Adrenal gland (tissue), 5 donors: ENCODE data around the gene GLP1R.

Experiments used
- POLR2A ChIP-seq, 2 donors: fragments of 450-650 bp; IDR thresholded peaks; one replicate each; pipeline ENCODE4 v1.6.1; 2017; ENCODE audit warnings: antibody characterized with exemption in 2 of 2, mild to moderate bottlenecking in 2 of 2, moderate library complexity in 1 of 2
- TF ChIP-seq, protein P1 (sequence below), 6 experiments: fragments of 450-650 bp in 4 of 6; fragments of 200-600 bp in 2 of 6; sonication (generic) in 1 of 6; IDR thresholded peaks; 1 replicate in 5 of 6; 2 replicates in 1 of 6; pipeline versions ENCODE4 v1.5.1 to v1.8.0; 2016 to 2021; ENCODE audit warnings: antibody characterized with exemption in 6 of 6, mild to moderate bottlenecking in 2 of 6, moderate library complexity in 1 of 6
- donor health status: DM: no; HTN: no; CAD: no.

GRCh38 chr6:39107034-39107433 is 58.5 kb downstream of the GLP1R start:
- TF ChIP-seq, protein P1, sequence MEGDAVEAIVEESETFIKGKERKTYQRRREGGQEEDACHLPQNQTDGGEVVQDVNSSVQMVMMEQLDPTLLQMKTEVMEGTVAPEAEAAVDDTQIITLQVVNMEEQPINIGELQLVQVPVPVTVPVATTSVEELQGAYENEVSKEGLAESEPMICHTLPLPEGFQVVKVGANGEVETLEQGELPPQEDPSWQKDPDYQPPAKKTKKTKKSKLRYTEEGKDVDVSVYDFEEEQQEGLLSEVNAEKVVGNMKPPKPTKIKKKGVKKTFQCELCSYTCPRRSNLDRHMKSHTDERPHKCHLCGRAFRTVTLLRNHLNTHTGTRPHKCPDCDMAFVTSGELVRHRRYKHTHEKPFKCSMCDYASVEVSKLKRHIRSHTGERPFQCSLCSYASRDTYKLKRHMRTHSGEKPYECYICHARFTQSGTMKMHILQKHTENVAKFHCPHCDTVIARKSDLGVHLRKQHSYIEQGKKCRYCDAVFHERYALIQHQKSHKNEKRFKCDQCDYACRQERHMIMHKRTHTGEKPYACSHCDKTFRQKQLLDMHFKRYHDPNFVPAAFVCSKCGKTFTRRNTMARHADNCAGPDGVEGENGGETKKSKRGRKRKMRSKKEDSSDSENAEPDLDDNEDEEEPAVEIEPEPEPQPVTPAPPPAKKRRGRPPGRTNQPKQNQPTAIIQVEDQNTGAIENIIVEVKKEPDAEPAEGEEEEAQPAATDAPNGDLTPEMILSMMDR (IDR thresholded peaks at IDR 0.05), result no peak
- TF ChIP-seq POLR2A (IDR thresholded peaks at IDR 0.05), result no peak
